ENCODE results near the gene BBC3.
"Not testable (repeated sequence)": the region's sequence is repeated elsewhere in the genome, so short reads cannot be mapped to it uniquely, and the experiment has no call there.

Gene BBC3

GRCh38 chr19:47271949-47272348, 41.0 kb upstream of the BBC3 start:
- Histone ChIP-seq H3K9me3 (ENCODE audit: control insufficient read depth, low read length) (no peaks in the 10 kb centered on the region), H3K4me1 (ENCODE audit: control insufficient read depth, insufficient read depth, low read length, poor library complexity, severe bottlenecking) (peaks cover 3% of the 10 kb centered on the region), H3K27ac (ENCODE audit: insufficient read depth, low read length, poor library complexity, severe bottlenecking) (no peak overlapping the region), H3K27me3 (replicated peaks; ENCODE audit: control insufficient read depth, insufficient read depth, low read length, poor library complexity, severe bottlenecking) (no peaks in the 10 kb centered on the region), H3K4me3 (ENCODE audit: insufficient read depth, low read depth, low read length, poor library complexity, severe bottlenecking) (no peak overlapping the region), H3K36me3 (ENCODE audit: control insufficient read depth, insufficient read depth, low read length) (peaks cover 20% of the 10 kb centered on the region)
- no peak for DNase-seq

- Histone ChIP-seq H3K4me3 (ENCODE audit: insufficient read depth, low read depth, low read length, poor library complexity, severe bottlenecking) (no peak overlapping the region), H3K36me3 (ENCODE audit: control insufficient read depth, insufficient read depth, low read length) (peaks cover 28% of the 10 kb centered on the region), H3K9me3 (ENCODE audit: control insufficient read depth, low read length) (no peaks in the 10 kb centered on the region), H3K27me3 (replicated peaks; ENCODE audit: control insufficient read depth, insufficient read depth, low read length, poor library complexity, severe bottlenecking) (no peaks in the 10 kb centered on the region), H3K27ac (ENCODE audit: insufficient read depth, low read length, poor library complexity, severe bottlenecking) (no peak overlapping the region), H3K4me1 (ENCODE audit: control insufficient read depth, insufficient read depth, low read length, poor library complexity, severe bottlenecking) (peaks cover 3% of the 10 kb centered on the region)
- no peak for DNase-seq
Measured at GRCh38 chr19:47270408-47270807, 39.4 kb upstream of the BBC3 start.

- no peaks in the 10 kb centered on the region for H3K9me3 ChIP-seq (ENCODE audit: control insufficient read depth, low read length)
- H3K27ac ChIP-seq (ENCODE audit: insufficient read depth, low read length, poor library complexity, severe bottlenecking): no peak overlapping the region
- H3K4me1 ChIP-seq (ENCODE audit: control insufficient read depth, insufficient read depth, low read length, poor library complexity, severe bottlenecking): peaks cover 3% of the 10 kb centered on the region
- no peak for DNase-seq
- no peak overlapping the region for H3K4me3 ChIP-seq (ENCODE audit: insufficient read depth, low read depth, low read length, poor library complexity, severe bottlenecking)
- H3K27me3 ChIP-seq (replicated peaks; ENCODE audit: control insufficient read depth, insufficient read depth, low read length, poor library complexity, severe bottlenecking): no peaks in the 10 kb centered on the region
- peaks cover 36% of the 10 kb centered on the region for H3K36me3 ChIP-seq (ENCODE audit: control insufficient read depth, insufficient read depth, low read length)
Measured at GRCh38 chr19:47269596-47269995, 38.6 kb upstream of the BBC3 start.

- no peak for DNase-seq
- Histone ChIP-seq H3K36me3 (ENCODE audit: control insufficient read depth, insufficient read depth, low read length) (peaks cover 43% of the 10 kb centered on the region), H3K27me3 (replicated peaks; ENCODE audit: control insufficient read depth, insufficient read depth, low read length, poor library complexity, severe bottlenecking) (no peaks in the 10 kb centered on the region), H3K4me1 (ENCODE audit: control insufficient read depth, insufficient read depth, low read length, poor library complexity, severe bottlenecking) (peaks cover 3% of the 10 kb centered on the region), H3K9me3 (ENCODE audit: control insufficient read depth, low read length) (no peaks in the 10 kb centered on the region), H3K4me3 (ENCODE audit: insufficient read depth, low read depth, low read length, poor library complexity, severe bottlenecking) (no peak overlapping the region), H3K27ac (ENCODE audit: insufficient read depth, low read length, poor library complexity, severe bottlenecking) (no peak overlapping the region)
Measured at GRCh38 chr19:47268028-47268427, 37.0 kb upstream of the BBC3 start.

GRCh38 chr19:47267350-47267759, 36.4 kb upstream of the BBC3 start:
- Histone ChIP-seq H3K4me1 (ENCODE audit: control insufficient read depth, insufficient read depth, low read length, poor library complexity, severe bottlenecking) (no peaks in the 10 kb centered on the region), H3K27me3 (replicated peaks; ENCODE audit: control insufficient read depth, insufficient read depth, low read length, poor library complexity, severe bottlenecking) (no peaks in the 10 kb centered on the region), H3K4me3 (ENCODE audit: insufficient read depth, low read depth, low read length, poor library complexity, severe bottlenecking) (no peak overlapping the region), H3K27ac (ENCODE audit: insufficient read depth, low read length, poor library complexity, severe bottlenecking) (no peak overlapping the region), H3K9me3 (ENCODE audit: control insufficient read depth, low read length) (no peaks in the 10 kb centered on the region), H3K36me3 (ENCODE audit: control insufficient read depth, insufficient read depth, low read length) (peaks cover 45% of the 10 kb centered on the region)
- no peak for DNase-seq

GRCh38 chr19:47266401-47266941, 35.5 kb upstream of the BBC3 start:
- DNase-seq: no peak
- Histone ChIP-seq H3K4me3 (ENCODE audit: insufficient read depth, low read depth, low read length, poor library complexity, severe bottlenecking) (no peak overlapping the region), H3K4me1 (ENCODE audit: control insufficient read depth, insufficient read depth, low read length, poor library complexity, severe bottlenecking) (no peaks in the 10 kb centered on the region), H3K9me3 (ENCODE audit: control insufficient read depth, low read length) (no peaks in the 10 kb centered on the region), H3K27ac (ENCODE audit: insufficient read depth, low read length, poor library complexity, severe bottlenecking) (no peak overlapping the region), H3K27me3 (replicated peaks; ENCODE audit: control insufficient read depth, insufficient read depth, low read length, poor library complexity, severe bottlenecking) (no peaks in the 10 kb centered on the region), H3K36me3 (ENCODE audit: control insufficient read depth, insufficient read depth, low read length) (peaks cover 46% of the 10 kb centered on the region)

- peaks cover 51% of the 10 kb centered on the region for H3K36me3 ChIP-seq (ENCODE audit: control insufficient read depth, insufficient read depth, low read length)
- H3K4me3 ChIP-seq (ENCODE audit: insufficient read depth, low read depth, low read length, poor library complexity, severe bottlenecking): no peak overlapping the region
Measured at GRCh38 chr19:47264629-47265028, 33.6 kb upstream of the BBC3 start.

GRCh38 chr19:47261946-47262793, 31.2 kb upstream of the BBC3 start:
- not testable (repeated sequence) for H3K4me1 ChIP-seq (ENCODE audit: control insufficient read depth, insufficient read depth, low read length, poor library complexity, severe bottlenecking); H3K4me3 ChIP-seq (ENCODE audit: insufficient read depth, low read depth, low read length, poor library complexity, severe bottlenecking); H3K27me3 ChIP-seq (replicated peaks; ENCODE audit: control insufficient read depth, insufficient read depth, low read length, poor library complexity, severe bottlenecking); H3K9me3 ChIP-seq (ENCODE audit: control insufficient read depth, low read length); DNase-seq; H3K27ac ChIP-seq (ENCODE audit: insufficient read depth, low read length, poor library complexity, severe bottlenecking)
- H3K36me3 ChIP-seq (ENCODE audit: control insufficient read depth, insufficient read depth, low read length): peaks cover 60% of the 10 kb centered on the region

More at GRCh38 chr19:47264629-47265028, 33.6 kb upstream of the BBC3 start:
- no peak for DNase-seq
- Histone ChIP-seq H3K27ac (ENCODE audit: insufficient read depth, low read length, poor library complexity, severe bottlenecking) (no peak overlapping the region), H3K4me1 (ENCODE audit: control insufficient read depth, insufficient read depth, low read length, poor library complexity, severe bottlenecking) (no peaks in the 10 kb centered on the region), H3K27me3 (replicated peaks; ENCODE audit: control insufficient read depth, insufficient read depth, low read length, poor library complexity, severe bottlenecking) (no peaks in the 10 kb centered on the region), H3K9me3 (ENCODE audit: control insufficient read depth, low read length) (no peaks in the 10 kb centered on the region)

- peaks cover 9% of the 10 kb centered on the region for H3K4me1 ChIP-seq (ENCODE audit: control insufficient read depth, insufficient read depth, low read length, poor library complexity, severe bottlenecking)
- H3K9me3 ChIP-seq (ENCODE audit: control insufficient read depth, low read length): no peaks in the 10 kb centered on the region
- H3K4me3 ChIP-seq (ENCODE audit: insufficient read depth, low read depth, low read length, poor library complexity, severe bottlenecking): no peak overlapping the region
- peaks cover 51% of the 10 kb centered on the region for H3K36me3 ChIP-seq (ENCODE audit: control insufficient read depth, insufficient read depth, low read length)
- DNase-seq: no peak
- no peak overlapping the region for H3K27ac ChIP-seq (ENCODE audit: insufficient read depth, low read length, poor library complexity, severe bottlenecking)
- no peaks in the 10 kb centered on the region for H3K27me3 ChIP-seq (replicated peaks; ENCODE audit: control insufficient read depth, insufficient read depth, low read length, poor library complexity, severe bottlenecking)
Measured at GRCh38 chr19:47260476-47260875, 29.5 kb upstream of the BBC3 start.

- DNase-seq: no peak
- H3K27me3 ChIP-seq (replicated peaks; ENCODE audit: control insufficient read depth, insufficient read depth, low read length, poor library complexity, severe bottlenecking): no peaks in the 10 kb centered on the region
- peaks cover 9% of the 10 kb centered on the region for H3K4me1 ChIP-seq (ENCODE audit: control insufficient read depth, insufficient read depth, low read length, poor library complexity, severe bottlenecking)
- H3K27ac ChIP-seq (ENCODE audit: insufficient read depth, low read length, poor library complexity, severe bottlenecking): no peak overlapping the region
- H3K9me3 ChIP-seq (ENCODE audit: control insufficient read depth, low read length): no peaks in the 10 kb centered on the region
- peaks cover 37% of the 10 kb centered on the region for H3K36me3 ChIP-seq (ENCODE audit: control insufficient read depth, insufficient read depth, low read length)
- H3K4me3 ChIP-seq (ENCODE audit: insufficient read depth, low read depth, low read length, poor library complexity, severe bottlenecking): no peak overlapping the region
Measured at GRCh38 chr19:47258895-47259555, 28.0 kb upstream of the BBC3 start.
